LNCaP clone FGC (cell line): Measurements from ENCODE around the gene PLGRKT.

ENCODE experiments used
- DNase-seq: peaks from one replicate; pipeline ENCODE4 v3.0.0-alpha.2; 2011; ENCODE audit warnings: low read depth
- H3K4me3 ChIP-seq: 2 replicates; pipeline ENCODE4 v1.5.1; 2011; ENCODE audit warnings: mild to moderate bottlenecking, low read depth, low read length, control low read depth
- CTCF ChIP-seq: IDR thresholded peaks from 2 replicates; pipeline ENCODE4 v1.5.1; 2012; ENCODE audit warnings: mild to moderate bottlenecking; ENCODE audit not compliant: control insufficient read depth, insufficient read depth; ENCODE audit errors: extremely low read depth

Gene PLGRKT

GRCh38 chr9:5428794-5429528 lies 8.8 kb downstream of the PLGRKT start:
- DNase-seq: no peak
- no peak overlapping the region for H3K4me3 ChIP-seq
- peak; percentile 27; the same call in 1 of the 2 replicates for TF ChIP-seq CTCF

GRCh38 chr9:5428172-5428571 lies 9.6 kb downstream of the PLGRKT start:
- no peak for DNase-seq
- TF ChIP-seq CTCF: no peak
- no peak overlapping the region for H3K4me3 ChIP-seq

- DNase-seq: no peak
- no peak for TF ChIP-seq CTCF
- no peak overlapping the region for H3K4me3 ChIP-seq
Observed at GRCh38 chr9:5427005-5427404, 10.7 kb downstream of the PLGRKT start.

GRCh38 chr9:5425006-5425628 lies 12.6 kb downstream of the PLGRKT start:
- no peak for DNase-seq
- peak; percentile 42; the same call in 1 of the 2 replicates for TF ChIP-seq CTCF
- H3K4me3 ChIP-seq: no peak overlapping the region

GRCh38 chr9:5422276-5422675 lies 15.4 kb downstream of the PLGRKT start:
- no peak overlapping the region for H3K4me3 ChIP-seq
- no peak for DNase-seq
- TF ChIP-seq CTCF: no peak

GRCh38 chr9:5421163-5421562 lies 16.6 kb downstream of the PLGRKT start:
- TF ChIP-seq CTCF: no peak
- no peak overlapping the region for H3K4me3 ChIP-seq
- no peak for DNase-seq
